ENCODE data around the gene FAM131B.

FAM131B gene

GRCh38 chr7:143390773-143391317 lies 28.3 kb upstream of the FAM131B start:
- Histone ChIP-seq H3K9me3 (ENCODE audit: control extremely low read depth in 1 of 5, control insufficient read depth in 4 of 5, insufficient read depth in 2 of 5, low read depth in 1 of 5, low read length in 4 of 5) (no peaks in the 10 kb centered on the region), H3K4me1 (ENCODE audit: control extremely low read depth in 1 of 4, control insufficient read depth in 4 of 4, insufficient read depth in 4 of 4, low read length in 3 of 4) (peaks cover 0 to 42% (median 35%) of the 10 kb centered on the region in 4 experiments), H3K36me3 (ENCODE audit: control insufficient read depth in 4 of 4, insufficient read depth in 4 of 4, low read length in 3 of 4) (peaks cover 17 to 63% (median 32%) of the 10 kb centered on the region in 4 experiments), H3K27me3 (replicated peaks in 2 of 5; ENCODE audit: control insufficient read depth in 4 of 5, insufficient read depth in 5 of 5, low read length in 4 of 5) (no peaks in the 10 kb centered on the region), H3K27ac (ENCODE audit: insufficient read depth in 1 of 2, low read depth in 1 of 2, low read length in 2 of 2, poor library complexity in 1 of 2, severe bottlenecking in 2 of 2) (no peak overlapping the region), H3K4me3 (ENCODE audit: control insufficient read depth in 1 of 7, extremely low read depth in 1 of 7, insufficient read depth in 4 of 7, low read depth in 2 of 7, low read length in 6 of 7) (no peak overlapping the region)
- DNase-seq: no peak
- WGBS (ENCODE audit: insufficient coverage): 100% methylated on average over 3 of the region's 9 CpGs
- ChIA-PET CTCF (interaction anchor here (0.7 to 6.9 kb wide), 6 partner anchors 7 to 86 kb away, joined by 3 to 38 read pairs (median 4); no protein-coding TSS in a partner anchor), POLR2A (interaction anchor here (1.8 kb wide), 1 partner anchor 11 kb away, joined by 10 read pairs; no protein-coding TSS in a partner anchor)

- ChIA-PET CTCF (interaction anchor here (0.7 to 6.9 kb wide), 7 partner anchors 7 to 25 kb away, joined by 3 to 38 read pairs (median 6); no protein-coding TSS in a partner anchor), POLR2A (interaction anchor here (1.8 kb wide), 1 partner anchor 10 kb away, joined by 10 read pairs; no protein-coding TSS in a partner anchor)
- Histone ChIP-seq H3K27ac (ENCODE audit: insufficient read depth in 1 of 2, low read depth in 1 of 2, low read length in 2 of 2, poor library complexity in 1 of 2, severe bottlenecking in 2 of 2) (no peak overlapping the region), H3K27me3 (replicated peaks in 2 of 5; ENCODE audit: control insufficient read depth in 4 of 5, insufficient read depth in 5 of 5, low read length in 4 of 5) (no peaks in the 10 kb centered on the region), H3K4me1 (ENCODE audit: control extremely low read depth in 1 of 4, control insufficient read depth in 4 of 4, insufficient read depth in 4 of 4, low read length in 3 of 4) (peaks cover 2 to 42% (median 34%) of the 10 kb centered on the region in 4 experiments), H3K9me3 (ENCODE audit: control extremely low read depth in 1 of 5, control insufficient read depth in 4 of 5, insufficient read depth in 2 of 5, low read depth in 1 of 5, low read length in 4 of 5) (no peaks in the 10 kb centered on the region), H3K4me3 (ENCODE audit: control insufficient read depth in 1 of 7, extremely low read depth in 1 of 7, insufficient read depth in 4 of 7, low read depth in 2 of 7, low read length in 6 of 7) (no peak overlapping the region), H3K36me3 (ENCODE audit: control insufficient read depth in 4 of 4, insufficient read depth in 4 of 4, low read length in 3 of 4) (peaks cover 17 to 65% (median 32%) of the 10 kb centered on the region in 4 experiments)
- DNase-seq: no peak
- WGBS (ENCODE audit: insufficient coverage): 94% methylated on average over 8 of the region's 10 CpGs
Measured at GRCh38 chr7:143390104-143390772, 27.7 kb upstream of the FAM131B start.

DNA sequence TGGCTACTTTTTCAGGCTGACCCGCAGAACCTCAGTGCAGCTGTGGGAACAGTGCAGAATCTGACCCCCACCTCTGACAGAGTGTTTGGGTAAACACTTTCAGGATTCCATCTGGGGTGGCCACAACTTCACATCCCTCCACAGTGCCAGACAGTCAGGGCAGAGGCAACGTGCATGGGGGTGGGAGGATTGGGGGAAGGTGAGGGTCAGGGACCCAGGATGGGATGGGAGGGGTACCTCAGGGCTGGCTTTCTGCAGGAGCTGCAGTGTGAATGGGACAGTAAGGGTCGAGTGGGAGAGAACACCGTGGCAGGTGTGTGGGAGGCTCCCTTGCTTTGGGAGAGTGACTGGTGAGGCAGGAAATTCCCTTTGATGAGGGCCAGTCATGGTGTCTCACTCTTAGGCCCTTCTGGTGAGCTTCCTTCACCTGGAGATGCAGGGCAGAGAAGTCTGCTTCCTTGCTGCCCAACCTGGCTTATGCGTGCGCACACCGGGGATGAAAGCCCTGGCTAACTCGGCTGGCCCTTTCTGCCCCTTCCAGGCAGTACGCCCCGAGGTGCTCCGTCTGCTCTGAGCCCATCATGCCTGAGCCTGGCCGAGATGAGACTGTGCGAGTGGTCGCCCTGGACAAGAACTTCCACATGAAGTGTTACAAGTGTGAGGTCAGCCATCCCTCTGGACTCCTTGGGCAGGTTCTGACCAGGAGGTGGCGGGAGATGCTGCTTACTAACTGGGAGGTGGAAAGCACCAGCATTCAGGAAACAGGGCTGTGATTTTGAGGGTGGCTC lies 27.0 kb upstream of the FAM131B start:
- no peak for DNase-seq
- no peaks in the 10 kb centered on the region for H3K27me3 ChIP-seq (replicated peaks in 2 of 5; ENCODE audit: control insufficient read depth in 4 of 5, insufficient read depth in 5 of 5, low read length in 4 of 5)
- WGBS (ENCODE audit: insufficient coverage): 95% methylated on average over 14 of the region's 15 CpGs
- no peak overlapping the region for H3K4me3 ChIP-seq (ENCODE audit: control insufficient read depth in 1 of 7, extremely low read depth in 1 of 7, insufficient read depth in 4 of 7, low read depth in 2 of 7, low read length in 6 of 7)
- H3K36me3 ChIP-seq (ENCODE audit: control insufficient read depth in 4 of 4, insufficient read depth in 4 of 4, low read length in 3 of 4): peaks cover 17 to 68% (median 32%) of the 10 kb centered on the region in 4 experiments
- no peaks in the 10 kb centered on the region for H3K9me3 ChIP-seq (ENCODE audit: control extremely low read depth in 1 of 5, control insufficient read depth in 4 of 5, insufficient read depth in 2 of 5, low read depth in 1 of 5, low read length in 4 of 5)
- no peak overlapping the region for H3K27ac ChIP-seq (ENCODE audit: insufficient read depth in 1 of 2, low read depth in 1 of 2, low read length in 2 of 2, poor library complexity in 1 of 2, severe bottlenecking in 2 of 2)
- POLR2A ChIA-PET: interaction anchor here (1.8 kb wide), 1 partner anchor 9 kb away, joined by 10 read pairs; no protein-coding TSS in a partner anchor
- peaks cover 4 to 42% (median 34%) of the 10 kb centered on the region in 4 experiments for H3K4me1 ChIP-seq (ENCODE audit: control extremely low read depth in 1 of 4, control insufficient read depth in 4 of 4, insufficient read depth in 4 of 4, low read length in 3 of 4)
- CTCF ChIA-PET: interaction anchor here (0.6 to 2.7 kb wide), 4 partner anchors 10 to 101 kb away, joined by 3 to 13 read pairs (median 6); no protein-coding TSS in a partner anchor

DNA sequence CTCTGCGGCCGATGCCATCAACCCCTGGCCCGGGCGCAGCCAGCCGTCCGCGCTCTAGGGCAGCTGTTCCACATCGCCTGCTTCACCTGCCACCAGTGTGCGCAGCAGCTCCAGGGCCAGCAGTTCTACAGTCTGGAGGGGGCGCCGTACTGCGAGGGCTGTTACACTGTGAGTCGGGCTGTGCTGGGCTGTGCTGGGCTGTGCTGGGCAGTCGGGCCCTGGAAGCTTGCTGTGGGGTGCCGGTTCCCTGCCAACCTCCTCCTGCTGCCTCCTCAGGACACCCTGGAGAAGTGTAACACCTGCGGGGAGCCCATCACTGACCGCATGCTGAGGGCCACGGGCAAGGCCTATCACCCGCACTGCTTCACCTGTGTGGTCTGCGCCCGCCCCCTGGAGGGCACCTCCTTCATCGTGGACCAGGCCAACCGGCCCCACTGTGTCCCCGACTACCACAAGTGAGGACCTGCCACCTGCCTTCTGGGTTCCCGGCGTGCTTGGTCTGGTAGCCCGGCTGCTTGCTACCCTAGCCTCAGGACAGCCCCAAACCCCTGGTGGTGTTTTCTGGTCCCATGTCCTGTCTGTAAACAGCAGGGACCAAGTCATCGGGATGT lies 26.1 kb upstream of the FAM131B start:
- POLR2A ChIA-PET: interaction anchor here (0.8 kb wide), 1 partner anchor 20 kb away, joined by 3 read pairs; no protein-coding TSS in a partner anchor
- CTCF ChIA-PET: interaction anchor here (0.6 to 2.7 kb wide), 9 partner anchors 9 to 116 kb away, joined by 3 to 13 read pairs (median 3); no protein-coding TSS in a partner anchor
- DNase-seq: no peak
- Histone ChIP-seq H3K9me3 (ENCODE audit: control extremely low read depth in 1 of 5, control insufficient read depth in 4 of 5, insufficient read depth in 2 of 5, low read depth in 1 of 5, low read length in 4 of 5) (no peaks in the 10 kb centered on the region), H3K27me3 (replicated peaks in 2 of 5; ENCODE audit: control insufficient read depth in 4 of 5, insufficient read depth in 5 of 5, low read length in 4 of 5) (no peaks in the 10 kb centered on the region), H3K4me3 (ENCODE audit: control insufficient read depth in 1 of 7, extremely low read depth in 1 of 7, insufficient read depth in 4 of 7, low read depth in 2 of 7, low read length in 6 of 7) (no peak overlapping the region), H3K4me1 (ENCODE audit: control extremely low read depth in 1 of 4, control insufficient read depth in 4 of 4, insufficient read depth in 4 of 4, low read length in 3 of 4) (peaks cover 8 to 51% (median 42%) of the 10 kb centered on the region in 4 experiments), H3K36me3 (ENCODE audit: control insufficient read depth in 4 of 4, insufficient read depth in 4 of 4, low read length in 3 of 4) (peaks cover 17 to 76% (median 34%) of the 10 kb centered on the region in 4 experiments), H3K27ac (ENCODE audit: insufficient read depth in 1 of 2, low read depth in 1 of 2, low read length in 2 of 2, poor library complexity in 1 of 2, severe bottlenecking in 2 of 2) (no peak overlapping the region)
- WGBS (ENCODE audit: insufficient coverage): 97% methylated on average over 26 of the region's 28 CpGs

GRCh38 chr7:143388051-143388450 lies 25.5 kb upstream of the FAM131B start:
- 90% methylated on average over 7 of the region's 10 CpGs for WGBS (ENCODE audit: insufficient coverage)
- ChIA-PET CTCF (interaction anchor here (0.6 to 2.7 kb wide), 8 partner anchors 8 to 117 kb away, joined by 3 to 13 read pairs (median 4); no protein-coding TSS in a partner anchor), POLR2A (interaction anchor here (0.8 kb wide), 1 partner anchor 19 kb away, joined by 3 read pairs; no protein-coding TSS in a partner anchor)
- Histone ChIP-seq H3K27me3 (replicated peaks in 2 of 5; ENCODE audit: control insufficient read depth in 4 of 5, insufficient read depth in 5 of 5, low read length in 4 of 5) (no peaks in the 10 kb centered on the region), H3K36me3 (ENCODE audit: control insufficient read depth in 4 of 4, insufficient read depth in 4 of 4, low read length in 3 of 4) (peaks cover 17 to 81% (median 34%) of the 10 kb centered on the region in 4 experiments), H3K4me3 (ENCODE audit: control insufficient read depth in 1 of 7, extremely low read depth in 1 of 7, insufficient read depth in 4 of 7, low read depth in 2 of 7, low read length in 6 of 7) (no peak overlapping the region), H3K4me1 (ENCODE audit: control extremely low read depth in 1 of 4, control insufficient read depth in 4 of 4, insufficient read depth in 4 of 4, low read length in 3 of 4) (peaks cover 10 to 56% (median 46%) of the 10 kb centered on the region in 4 experiments), H3K27ac (ENCODE audit: insufficient read depth in 1 of 2, low read depth in 1 of 2, low read length in 2 of 2, poor library complexity in 1 of 2, severe bottlenecking in 2 of 2) (no peak overlapping the region), H3K9me3 (ENCODE audit: control extremely low read depth in 1 of 5, control insufficient read depth in 4 of 5, insufficient read depth in 2 of 5, low read depth in 1 of 5, low read length in 4 of 5) (no peaks in the 10 kb centered on the region)
- no peak for DNase-seq

DNA sequence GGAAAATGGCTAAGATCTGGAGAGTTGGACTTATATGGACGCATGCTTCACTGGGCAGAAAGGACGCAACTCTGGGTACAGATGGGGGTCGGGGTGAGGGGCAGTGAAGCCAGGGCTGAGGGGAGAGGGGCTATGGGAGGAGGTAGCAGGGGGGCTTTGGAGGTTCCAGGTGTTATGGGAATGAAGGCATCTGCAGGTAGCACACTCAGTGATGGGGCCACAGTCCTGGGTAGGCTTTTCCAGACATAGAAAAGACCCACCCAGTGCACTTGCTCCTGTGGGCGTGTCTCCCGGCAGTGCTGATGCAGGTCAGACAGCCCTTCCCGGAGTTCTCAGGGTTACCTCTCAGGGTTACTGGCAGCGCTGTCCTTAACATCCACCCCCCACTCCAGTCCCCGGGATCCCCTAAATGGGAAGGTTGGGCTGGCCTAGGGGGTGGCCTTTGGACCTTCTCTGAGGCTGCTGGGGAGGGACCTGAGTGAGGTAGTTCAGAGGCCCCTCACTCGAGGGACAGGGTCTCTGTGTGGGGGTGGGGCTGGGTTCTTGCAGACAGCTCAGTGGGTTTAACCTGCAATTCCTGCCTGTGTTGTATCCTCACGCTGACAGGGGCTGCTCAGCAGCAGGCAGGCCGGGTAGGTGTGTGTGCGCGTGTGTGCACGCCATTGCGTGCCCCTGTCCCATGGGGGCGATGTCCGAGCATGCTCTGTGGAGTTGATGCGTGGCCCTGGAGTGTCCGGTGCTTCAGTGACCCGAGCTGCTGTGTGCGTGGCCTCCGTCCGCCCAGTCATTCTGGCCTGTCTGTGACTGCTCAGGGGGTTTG lies 24.9 kb upstream of the FAM131B start:
- H3K4me1 ChIP-seq (ENCODE audit: control extremely low read depth in 1 of 4, control insufficient read depth in 4 of 4, insufficient read depth in 4 of 4, low read length in 3 of 4): peaks cover 10 to 63% (median 53%) of the 10 kb centered on the region in 4 experiments
- DNase-seq: no peak
- H3K9me3 ChIP-seq (ENCODE audit: control extremely low read depth in 1 of 5, control insufficient read depth in 4 of 5, insufficient read depth in 2 of 5, low read depth in 1 of 5, low read length in 4 of 5): no peaks in the 10 kb centered on the region
- WGBS (ENCODE audit: insufficient coverage): 94% methylated on average over 11 of the region's 23 CpGs
- ChIA-PET POLR2A (interaction anchor here (0.8 kb wide), 1 partner anchor 19 kb away, joined by 3 read pairs; no protein-coding TSS in a partner anchor), CTCF (interaction anchor here (1.1 to 1.6 kb wide), 4 partner anchors 11 to 118 kb away, joined by 3 to 6 read pairs (median 4); no protein-coding TSS in a partner anchor)
- peaks cover 17 to 83% (median 35%) of the 10 kb centered on the region in 4 experiments for H3K36me3 ChIP-seq (ENCODE audit: control insufficient read depth in 4 of 4, insufficient read depth in 4 of 4, low read length in 3 of 4)
- H3K27me3 ChIP-seq (replicated peaks in 2 of 5; ENCODE audit: control insufficient read depth in 4 of 5, insufficient read depth in 5 of 5, low read length in 4 of 5): no peaks in the 10 kb centered on the region
- no peak overlapping the region for H3K27ac ChIP-seq (ENCODE audit: insufficient read depth in 1 of 2, low read depth in 1 of 2, low read length in 2 of 2, poor library complexity in 1 of 2, severe bottlenecking in 2 of 2)
- peak overlapping the region in 1 of 7 experiments; percentile 46 for H3K4me3 ChIP-seq (ENCODE audit: control insufficient read depth in 1 of 7, extremely low read depth in 1 of 7, insufficient read depth in 4 of 7, low read depth in 2 of 7, low read length in 6 of 7)

All from common myeloid progenitor, CD34-positive (primary cell).